SK-N-SH (cell line): ENCODE measurements around the gene HAND1. TPM values are rescaled to one million over a fixed set of nuclear protein-coding genes. Genes with fewer than 3 reads are reported as not detected.

Experiments
- CTCF ChIA-PET: fragments of 300-600, 350-600 bp; formaldehyde crosslinking; extraction: SDS; loops from one replicate; lab custom pipeline; 2021; lab: Yijun Ruan, JAX
- POLR2A ChIA-PET: fragments of 350-600 bp; sonication (Branson Sonifier 250); formaldehyde crosslinking; extraction: SDS; loops from one replicate; lab custom pipeline; 2020; ENCODE audit warnings: antibody characterized with exemption, inconsistent platforms; lab: Yijun Ruan, JAX
- DNase-seq: peaks from one replicate; pipeline ENCODE4 v3.0.0; 2012
- H2AFZ ChIP-seq: fragments of 200-600 bp; sonication (generic); 2 replicates; pipeline ENCODE4 v1.8.1; 2016; ENCODE audit warnings: antibody characterized with exemption, mild to moderate bottlenecking, low read depth
- H3F3A ChIP-seq: fragments of 200-600 bp; sonication (generic); replicated peaks from 2 replicates; pipeline ENCODE3; 2016; ENCODE audit warnings: antibody characterized with exemption, mild to moderate bottlenecking; ENCODE audit not compliant: insufficient read depth
- H3K27ac ChIP-seq, 2 experiments: fragments of 200-500 bp in 1 of 2; fragments of 200-600 bp in 1 of 2; sonication (Bioruptor generic) in 1 of 2; sonication (generic), shearing (Covaris generic) in 1 of 2; 2 replicates each; pipeline versions ENCODE4 v1.5.1 to v1.6.1; 2014 to 2016; ENCODE audit warnings: low read depth in 2 of 2, inconsistent platforms in 1 of 2, low read length in 1 of 2, mild to moderate bottlenecking in 1 of 2, mixed read lengths in 1 of 2
- H3K27me3 ChIP-seq: fragments of 200-600 bp; sonication (generic), shearing (Covaris generic); 2 replicates; pipeline ENCODE4 v1.6.1; 2016; ENCODE audit warnings: mixed run types; ENCODE audit not compliant: insufficient read depth
- H3K36me3 ChIP-seq, 2 experiments: fragments of 200-500 bp in 1 of 2; fragments of 200-600 bp in 1 of 2; sonication (Bioruptor generic) in 1 of 2; sonication (generic) in 1 of 2; replicated peaks in 1 of 2; 2 replicates each; pipeline versions ENCODE3 to v1.5.1; 2014 to 2016; ENCODE audit warnings: low read length in 1 of 2, mild to moderate bottlenecking in 1 of 2; ENCODE audit not compliant: insufficient read depth in 2 of 2, control insufficient read depth in 1 of 2
- H3K4me1 ChIP-seq, 2 experiments: fragments of 200-500 bp in 1 of 2; fragments of 200-600 bp in 1 of 2; sonication (Bioruptor generic) in 1 of 2; sonication (generic), shearing (Covaris generic) in 1 of 2; 2 replicates each; pipeline versions ENCODE4 v1.5.1 to v1.6.1; 2014 to 2016; ENCODE audit warnings: low read depth in 1 of 2, low read length in 1 of 2, mixed run types in 1 of 2; ENCODE audit not compliant: insufficient read depth in 2 of 2, control insufficient read depth in 1 of 2
- H3K4me2 ChIP-seq: fragments of 200-600 bp; sonication (generic), shearing (Covaris generic); 2 replicates; pipeline ENCODE4 v1.6.1; 2017; ENCODE audit warnings: mixed run types
- H3K4me3 ChIP-seq, 2 experiments: fragments of 200-500 bp in 1 of 2; fragments of 200-600 bp in 1 of 2; sonication (Bioruptor generic) in 1 of 2; sonication (generic), shearing (Covaris generic) in 1 of 2; 2 replicates each; pipeline versions ENCODE4 v1.5.1 to v1.8.1; 2014 to 2016; ENCODE audit warnings: low read depth in 2 of 2, inconsistent platforms in 1 of 2, low read length in 1 of 2, mild to moderate bottlenecking in 1 of 2, mixed read lengths in 1 of 2, moderate library complexity in 1 of 2
- H3K79me2 ChIP-seq: fragments of 200-600 bp; sonication (generic); 2 replicates; pipeline ENCODE4 v1.8.1; 2017; ENCODE audit warnings: mild to moderate bottlenecking; ENCODE audit not compliant: insufficient read depth
- H3K9ac ChIP-seq: fragments of 200-600 bp; sonication (generic); 2 replicates; pipeline ENCODE4 v1.6.1; 2017; ENCODE audit warnings: mixed run types
- H3K9me2 ChIP-seq: fragments of 200-600 bp; sonication (generic); 2 replicates; pipeline ENCODE4 v1.6.1; 2017; ENCODE audit warnings: mixed run types
- H3K9me3 ChIP-seq: fragments of 200-600 bp; sonication (generic); 2 replicates; pipeline ENCODE4 v1.6.1; 2017; ENCODE audit warnings: mixed run types, mild to moderate bottlenecking, moderate library complexity
- H4K20me1 ChIP-seq: fragments of 200-600 bp; sonication (generic); 2 replicates; pipeline ENCODE4 v1.6.1; 2017; ENCODE audit warnings: mild to moderate bottlenecking, mixed run types; ENCODE audit not compliant: insufficient read depth
- CHD2 ChIP-seq: fragments of 150-350 bp; IDR thresholded peaks from 2 replicates; pipeline ENCODE4 v1.6.1; 2018; ENCODE audit warnings: low read length; ENCODE audit not compliant: partially characterized antibody
- ELF1 ChIP-seq: IDR thresholded peaks from 2 replicates; pipeline ENCODE4 v1.4.0; 2012
- EZH2phosphoT487 ChIP-seq: fragments of 200-600 bp; sonication (generic); IDR thresholded peaks from 2 replicates; pipeline ENCODE4 v1.6.1; 2017; ENCODE audit warnings: low read depth, mixed run types, mild to moderate bottlenecking, antibody characterized with exemption, moderate library complexity, borderline replicate concordance
- FOXJ3 ChIP-seq: sonication (generic); formaldehyde crosslinking; IDR thresholded peaks from 2 replicates; pipeline ENCODE4 v1.5.1; 2020; ENCODE audit warnings: mild to moderate bottlenecking, missing genetic modification reagents
- GABPA ChIP-seq: IDR thresholded peaks from 2 replicates; pipeline ENCODE4 v1.4.0; 2012; ENCODE audit warnings: low read depth, mild to moderate bottlenecking
- MEF2A ChIP-seq: IDR thresholded peaks from 2 replicates; pipeline ENCODE4 v1.4.0; 2012; ENCODE audit warnings: low read depth, borderline replicate concordance
- MXI1 ChIP-seq: IDR thresholded peaks from 2 replicates; pipeline ENCODE4 v1.6.1; 2012; ENCODE audit warnings: mild to moderate bottlenecking, low read depth, low read length, improper control_type of control experiment
- POLR2AphosphoS5 ChIP-seq: IDR thresholded peaks from 2 replicates; pipeline ENCODE4 v1.6.1; 2012; ENCODE audit warnings: low read depth, low read length
- RCOR1 ChIP-seq: fragments of 150-350 bp; IDR thresholded peaks from 2 replicates; pipeline ENCODE4 v1.6.1; 2017; ENCODE audit warnings: antibody characterized with exemption, low read length
- RXRA ChIP-seq: IDR thresholded peaks from 2 replicates; pipeline ENCODE4 v1.4.0; 2012; ENCODE audit warnings: low read depth, mild to moderate bottlenecking, borderline replicate concordance
- TAF1 ChIP-seq: IDR thresholded peaks from 2 replicates; pipeline ENCODE4 v1.6.1; 2012; ENCODE audit warnings: low read depth, mild to moderate bottlenecking, low read length, moderate library complexity, borderline replicate concordance
- TCF12 ChIP-seq: IDR thresholded peaks from 2 replicates; pipeline ENCODE4 v1.4.0; 2012
- YY1 ChIP-seq: IDR thresholded peaks from 2 replicates; pipeline ENCODE4 v1.4.0; 2012; ENCODE audit warnings: low read depth, mild to moderate bottlenecking
- WGBS: methylation state at CpG from one replicate; pipeline ENCODE4 v1.1.6; 2017; ENCODE audit warnings: low lambda C conversion rate; 5-methylcytosine and 5-hydroxymethylcytosine counted together
- polyA plus RNA-seq, 3 experiments: library from polyadenylated mRNA; depleted of rRNA; stranded (reverse); fragments of >200 nt; gene quantifications; 2 replicates each; pipeline ENCODE4 v1.2.3, GENCODE V29; 2012
- TF ChIP-seq, protein P1 (sequence below): IDR thresholded peaks from 2 replicates; pipeline ENCODE4 v1.4.0; 2012; ENCODE audit warnings: low read depth, borderline replicate concordance
- TF ChIP-seq, protein P2 (sequence below): fragments of 150-350 bp; IDR thresholded peaks from 2 replicates; pipeline ENCODE4 v1.6.1; 2016; ENCODE audit warnings: mild to moderate bottlenecking, low read depth, low read length
- TF ChIP-seq, protein P3 (sequence below): fragments of 150-350 bp; IDR thresholded peaks from 2 replicates; pipeline ENCODE4 v1.6.1; 2017; ENCODE audit warnings: antibody characterized with exemption, low read length, low read depth, borderline replicate concordance
- TF ChIP-seq, protein P4 (sequence below): IDR thresholded peaks from 2 replicates; pipeline ENCODE4 v1.6.1; 2012; ENCODE audit warnings: mild to moderate bottlenecking, low read depth, low read length, moderate library complexity

Gene HAND1
- polyA plus RNA-seq, 1 of the 3 experiments (the other 2 are of a cell fraction) = 1.1 TPM

DNA sequence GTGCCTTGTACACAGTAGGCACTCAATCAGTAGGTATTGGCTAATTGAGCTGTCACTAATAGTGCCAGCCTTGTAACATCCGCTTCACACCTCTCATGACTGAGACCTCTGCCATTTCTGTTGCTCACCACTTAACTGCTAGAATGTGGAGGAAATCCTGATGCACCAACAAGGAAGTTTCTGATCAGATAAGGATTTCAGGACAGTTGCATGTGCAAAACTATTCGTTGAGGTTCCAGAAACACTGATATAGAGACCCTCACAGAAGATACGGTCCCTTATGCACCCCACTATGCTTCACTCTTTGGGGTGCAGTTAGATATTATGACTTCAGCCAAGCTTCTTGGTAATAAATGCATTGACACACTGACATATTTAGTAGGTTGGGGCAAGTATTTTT, 21.5 kb downstream of the HAND1 start:
- Histone ChIP-seq H3K79me2 (0 out of 2 replicates have a peak, but pooled peaks cover 5% of the 10 kb centered on the region), H3K4me2 (no peak overlapping the region), H3K9me2 (no peaks in the 10 kb centered on the region), H3F3A (no peaks in the 10 kb centered on the region), H3K4me1 (peaks cover 0 to 7% of the 10 kb centered on the region in 2 experiments; a peak in 1 of 4 replicates), H3K36me3 (peaks cover 35 to 70% of the 10 kb centered on the region in 2 experiments), H2AFZ (no peak overlapping the region), H4K20me1 (no peaks in the 10 kb centered on the region), H3K27ac (no peak overlapping the region), H3K4me3 (no peak overlapping the region), H3K9ac (no peak overlapping the region), H3K9me3 (no peaks in the 10 kb centered on the region), H3K27me3 (no peaks in the 10 kb centered on the region)
- WGBS = 80% methylated on average over 3 of the region's 3 CpGs
- ChIA-PET POLR2A (no interaction called here), CTCF (interaction anchor here (0.9 to 1.2 kb wide), 4 partner anchors 10 to 194 kb away, joined by 3 to 5 read pairs (median 3); no protein-coding TSS in a partner anchor)
- TF ChIP-seq, protein P1, sequence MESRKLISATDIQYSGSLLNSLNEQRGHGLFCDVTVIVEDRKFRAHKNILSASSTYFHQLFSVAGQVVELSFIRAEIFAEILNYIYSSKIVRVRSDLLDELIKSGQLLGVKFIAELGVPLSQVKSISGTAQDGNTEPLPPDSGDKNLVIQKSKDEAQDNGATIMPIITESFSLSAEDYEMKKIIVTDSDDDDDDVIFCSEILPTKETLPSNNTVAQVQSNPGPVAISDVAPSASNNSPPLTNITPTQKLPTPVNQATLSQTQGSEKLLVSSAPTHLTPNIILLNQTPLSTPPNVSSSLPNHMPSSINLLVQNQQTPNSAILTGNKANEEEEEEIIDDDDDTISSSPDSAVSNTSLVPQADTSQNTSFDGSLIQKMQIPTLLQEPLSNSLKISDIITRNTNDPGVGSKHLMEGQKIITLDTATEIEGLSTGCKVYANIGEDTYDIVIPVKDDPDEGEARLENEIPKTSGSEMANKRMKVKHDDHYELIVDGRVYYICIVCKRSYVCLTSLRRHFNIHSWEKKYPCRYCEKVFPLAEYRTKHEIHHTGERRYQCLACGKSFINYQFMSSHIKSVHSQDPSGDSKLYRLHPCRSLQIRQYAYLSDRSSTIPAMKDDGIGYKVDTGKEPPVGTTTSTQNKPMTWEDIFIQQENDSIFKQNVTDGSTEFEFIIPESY = no peak
- TF ChIP-seq GABPA (no peak), RXRA (no peak), EZH2phosphoT487 (no peak), TCF12 (no peak), MXI1 (no peak), ELF1 (no peak), RCOR1 (no peak), POLR2AphosphoS5 (no peak), YY1 (no peak)
- TF ChIP-seq, protein P2, sequence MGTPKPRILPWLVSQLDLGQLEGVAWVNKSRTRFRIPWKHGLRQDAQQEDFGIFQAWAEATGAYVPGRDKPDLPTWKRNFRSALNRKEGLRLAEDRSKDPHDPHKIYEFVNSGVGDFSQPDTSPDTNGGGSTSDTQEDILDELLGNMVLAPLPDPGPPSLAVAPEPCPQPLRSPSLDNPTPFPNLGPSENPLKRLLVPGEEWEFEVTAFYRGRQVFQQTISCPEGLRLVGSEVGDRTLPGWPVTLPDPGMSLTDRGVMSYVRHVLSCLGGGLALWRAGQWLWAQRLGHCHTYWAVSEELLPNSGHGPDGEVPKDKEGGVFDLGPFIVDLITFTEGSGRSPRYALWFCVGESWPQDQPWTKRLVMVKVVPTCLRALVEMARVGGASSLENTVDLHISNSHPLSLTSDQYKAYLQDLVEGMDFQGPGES = no peak
- TF ChIP-seq, protein P3, sequence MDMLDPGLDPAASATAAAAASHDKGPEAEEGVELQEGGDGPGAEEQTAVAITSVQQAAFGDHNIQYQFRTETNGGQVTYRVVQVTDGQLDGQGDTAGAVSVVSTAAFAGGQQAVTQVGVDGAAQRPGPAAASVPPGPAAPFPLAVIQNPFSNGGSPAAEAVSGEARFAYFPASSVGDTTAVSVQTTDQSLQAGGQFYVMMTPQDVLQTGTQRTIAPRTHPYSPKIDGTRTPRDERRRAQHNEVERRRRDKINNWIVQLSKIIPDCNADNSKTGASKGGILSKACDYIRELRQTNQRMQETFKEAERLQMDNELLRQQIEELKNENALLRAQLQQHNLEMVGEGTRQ = no peak
- no peak for DNase-seq

DNA sequence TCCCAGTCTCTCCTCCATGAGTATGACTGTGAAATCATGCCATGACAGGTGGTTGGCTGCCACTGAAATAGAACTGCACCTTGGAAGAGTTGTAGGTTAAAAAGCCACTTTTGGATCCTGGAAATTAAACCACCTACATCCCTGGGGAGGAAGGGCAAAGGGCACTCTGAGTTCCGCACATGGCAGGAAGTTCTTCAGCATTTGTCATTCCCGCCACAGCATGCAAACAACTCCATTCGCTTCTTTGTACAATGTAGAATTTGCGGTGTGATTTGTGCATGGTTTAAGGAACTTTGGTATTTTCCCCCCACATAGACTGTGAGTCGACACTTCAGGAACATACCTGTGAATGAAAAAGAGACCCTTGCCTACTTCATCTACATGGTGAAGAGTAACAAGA, 22.4 kb downstream of the HAND1 start:
- no peak for DNase-seq
- Histone ChIP-seq H3K9me3 (no peaks in the 10 kb centered on the region), H3K4me2 (no peak overlapping the region), H3K27ac (no peak overlapping the region), H3K27me3 (no peaks in the 10 kb centered on the region), H3F3A (no peaks in the 10 kb centered on the region), H3K9me2 (no peaks in the 10 kb centered on the region), H3K4me3 (no peak overlapping the region), H2AFZ (no peak overlapping the region), H3K9ac (no peak overlapping the region), H3K4me1 (peaks cover 0 to 7% of the 10 kb centered on the region in 2 experiments; a peak in 1 of 4 replicates), H4K20me1 (no peaks in the 10 kb centered on the region), H3K36me3 (peaks cover 41 to 78% of the 10 kb centered on the region in 2 experiments), H3K79me2 (peaks cover 12% of the 10 kb centered on the region; the same call in 1 of the 2 replicates)
- 96% methylated on average over 5 of the region's 5 CpGs for WGBS
- ChIA-PET CTCF (interaction anchor here (1.0 to 1.2 kb wide), 2 partner anchors 11 to 195 kb away, joined by 3 read pairs; no protein-coding TSS in a partner anchor), POLR2A (no interaction called here)
- TF ChIP-seq RCOR1 (no peak), FOXJ3 (CRISPR knock-in tag) (no peak), MEF2A (no peak), TAF1 (no peak), CHD2 (no peak), YY1 (no peak)
- TF ChIP-seq, protein P3 = no peak
- TF ChIP-seq, protein P4, sequence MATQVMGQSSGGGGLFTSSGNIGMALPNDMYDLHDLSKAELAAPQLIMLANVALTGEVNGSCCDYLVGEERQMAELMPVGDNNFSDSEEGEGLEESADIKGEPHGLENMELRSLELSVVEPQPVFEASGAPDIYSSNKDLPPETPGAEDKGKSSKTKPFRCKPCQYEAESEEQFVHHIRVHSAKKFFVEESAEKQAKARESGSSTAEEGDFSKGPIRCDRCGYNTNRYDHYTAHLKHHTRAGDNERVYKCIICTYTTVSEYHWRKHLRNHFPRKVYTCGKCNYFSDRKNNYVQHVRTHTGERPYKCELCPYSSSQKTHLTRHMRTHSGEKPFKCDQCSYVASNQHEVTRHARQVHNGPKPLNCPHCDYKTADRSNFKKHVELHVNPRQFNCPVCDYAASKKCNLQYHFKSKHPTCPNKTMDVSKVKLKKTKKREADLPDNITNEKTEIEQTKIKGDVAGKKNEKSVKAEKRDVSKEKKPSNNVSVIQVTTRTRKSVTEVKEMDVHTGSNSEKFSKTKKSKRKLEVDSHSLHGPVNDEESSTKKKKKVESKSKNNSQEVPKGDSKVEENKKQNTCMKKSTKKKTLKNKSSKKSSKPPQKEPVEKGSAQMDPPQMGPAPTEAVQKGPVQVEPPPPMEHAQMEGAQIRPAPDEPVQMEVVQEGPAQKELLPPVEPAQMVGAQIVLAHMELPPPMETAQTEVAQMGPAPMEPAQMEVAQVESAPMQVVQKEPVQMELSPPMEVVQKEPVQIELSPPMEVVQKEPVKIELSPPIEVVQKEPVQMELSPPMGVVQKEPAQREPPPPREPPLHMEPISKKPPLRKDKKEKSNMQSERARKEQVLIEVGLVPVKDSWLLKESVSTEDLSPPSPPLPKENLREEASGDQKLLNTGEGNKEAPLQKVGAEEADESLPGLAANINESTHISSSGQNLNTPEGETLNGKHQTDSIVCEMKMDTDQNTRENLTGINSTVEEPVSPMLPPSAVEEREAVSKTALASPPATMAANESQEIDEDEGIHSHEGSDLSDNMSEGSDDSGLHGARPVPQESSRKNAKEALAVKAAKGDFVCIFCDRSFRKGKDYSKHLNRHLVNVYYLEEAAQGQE = no peak
- TF ChIP-seq, protein P2 = no peak
